PC-9 (cell line): ENCODE results near the gene GPC1.

Source experiments
- CTCF ChIP-seq: fragments of 200-600 bp; sonication (generic); conservative IDR thresholded peaks from 2 replicates; pipeline ENCODE4 v1.6.1; 2017; ENCODE audit warnings: mixed run types, antibody characterized with exemption, mild to moderate bottlenecking, moderate library complexity
- EZH2 ChIP-seq: fragments of 200-600 bp; sonication (generic); IDR thresholded peaks from 2 replicates; pipeline ENCODE4 v1.8.0; 2017; ENCODE audit warnings: antibody characterized with exemption, low read depth

GRCh38 chr2:240418311-240418710, 17.2 kb upstream of the GPC1 start:
- TF ChIP-seq CTCF (no peak), EZH2 (no peak)
